Measurements from ENCODE around the gene CIDEC.

CIDEC gene

DNA sequence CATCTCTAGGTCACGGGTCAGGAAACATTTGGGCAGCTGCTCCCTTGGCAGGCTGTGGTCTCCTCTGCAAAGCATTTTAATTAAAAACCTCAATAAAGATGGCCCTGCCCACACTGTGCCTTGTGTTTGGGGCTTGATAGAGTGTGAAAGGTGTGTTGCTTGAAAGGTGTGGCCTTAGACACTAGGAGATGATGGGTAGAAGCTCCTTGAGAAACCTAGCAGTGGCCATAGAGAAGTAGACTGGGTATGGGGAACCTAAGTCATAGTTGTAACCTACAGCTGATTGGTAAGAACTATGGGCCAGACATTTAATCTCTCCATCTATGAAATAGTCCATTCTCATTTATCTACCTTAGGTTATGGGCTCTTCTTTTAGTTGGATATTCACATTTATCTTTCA, 13.7 kb upstream of the CIDEC start:
- no peak overlapping the region for H3K4me3 ChIP-seq
- H3K36me3 ChIP-seq = peaks cover 12 to 19% (median 14%) of the 10 kb centered on the region in 3 donors
- intact Hi-C loops (cut with DNase I; ENCODE audit: low total_unique reads) = no loop called here
- H3K4me1 ChIP-seq = peaks cover 0 to 28% (median 26%) of the 10 kb centered on the region in 4 donors
- no peaks in the 10 kb centered on the region for H3K27me3 ChIP-seq
- no peaks in the 10 kb centered on the region for H3K9me3 ChIP-seq
- DNase-seq = no peak
- peak overlapping the region; percentile 33 for H3K27ac ChIP-seq
- TF ChIP-seq, protein P1, sequence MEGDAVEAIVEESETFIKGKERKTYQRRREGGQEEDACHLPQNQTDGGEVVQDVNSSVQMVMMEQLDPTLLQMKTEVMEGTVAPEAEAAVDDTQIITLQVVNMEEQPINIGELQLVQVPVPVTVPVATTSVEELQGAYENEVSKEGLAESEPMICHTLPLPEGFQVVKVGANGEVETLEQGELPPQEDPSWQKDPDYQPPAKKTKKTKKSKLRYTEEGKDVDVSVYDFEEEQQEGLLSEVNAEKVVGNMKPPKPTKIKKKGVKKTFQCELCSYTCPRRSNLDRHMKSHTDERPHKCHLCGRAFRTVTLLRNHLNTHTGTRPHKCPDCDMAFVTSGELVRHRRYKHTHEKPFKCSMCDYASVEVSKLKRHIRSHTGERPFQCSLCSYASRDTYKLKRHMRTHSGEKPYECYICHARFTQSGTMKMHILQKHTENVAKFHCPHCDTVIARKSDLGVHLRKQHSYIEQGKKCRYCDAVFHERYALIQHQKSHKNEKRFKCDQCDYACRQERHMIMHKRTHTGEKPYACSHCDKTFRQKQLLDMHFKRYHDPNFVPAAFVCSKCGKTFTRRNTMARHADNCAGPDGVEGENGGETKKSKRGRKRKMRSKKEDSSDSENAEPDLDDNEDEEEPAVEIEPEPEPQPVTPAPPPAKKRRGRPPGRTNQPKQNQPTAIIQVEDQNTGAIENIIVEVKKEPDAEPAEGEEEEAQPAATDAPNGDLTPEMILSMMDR (IDR thresholded peaks at IDR 0.05) = no peak

DNA sequence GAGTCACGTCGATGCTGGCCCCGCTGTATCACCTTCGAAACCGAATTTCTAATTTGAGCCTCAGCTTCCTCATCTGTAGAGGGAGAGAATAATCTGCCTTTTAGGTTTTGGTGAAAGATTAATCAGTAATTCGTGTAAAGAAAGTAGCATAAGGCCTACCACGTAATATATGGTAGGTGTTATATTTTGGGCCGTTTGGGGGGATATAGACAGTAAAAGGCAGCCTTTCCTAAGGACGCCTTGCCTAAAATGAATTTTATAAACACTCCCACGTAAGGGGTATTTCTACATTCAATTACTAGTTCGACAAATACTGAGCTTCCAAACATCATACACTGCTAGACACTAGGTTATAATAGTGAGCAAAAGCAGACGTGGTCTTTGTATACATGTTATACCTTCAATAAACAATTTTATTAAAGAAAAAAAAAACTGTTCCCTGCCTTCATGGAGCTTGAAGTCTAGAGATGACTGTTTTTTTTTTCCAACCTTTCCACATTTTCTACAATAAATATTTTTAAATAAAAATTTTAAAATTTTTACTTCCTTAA, 11.1 kb upstream of the CIDEC start:
- Histone ChIP-seq H3K27ac (peak overlapping the region; percentile 92 to 98), H3K9me3 (no peaks in the 10 kb centered on the region), H3K4me1 (peaks cover 0 to 28% (median 21%) of the 10 kb centered on the region in 4 donors), H3K27me3 (no peaks in the 10 kb centered on the region), H3K36me3 (peaks cover 12 to 19% (median 14%) of the 10 kb centered on the region in 3 donors), H3K4me3 (peak overlapping the region; percentile 84 to 95)
- TF ChIP-seq, protein P1 (IDR thresholded peaks at IDR 0.05) = no peak
- DNase-seq = no peak
- intact Hi-C loops (cut with DNase I; ENCODE audit: low total_unique reads) = loop anchor here (2.0 kb wide), 1 partner anchor 24 kb away; no protein-coding TSS in a partner anchor

DNA sequence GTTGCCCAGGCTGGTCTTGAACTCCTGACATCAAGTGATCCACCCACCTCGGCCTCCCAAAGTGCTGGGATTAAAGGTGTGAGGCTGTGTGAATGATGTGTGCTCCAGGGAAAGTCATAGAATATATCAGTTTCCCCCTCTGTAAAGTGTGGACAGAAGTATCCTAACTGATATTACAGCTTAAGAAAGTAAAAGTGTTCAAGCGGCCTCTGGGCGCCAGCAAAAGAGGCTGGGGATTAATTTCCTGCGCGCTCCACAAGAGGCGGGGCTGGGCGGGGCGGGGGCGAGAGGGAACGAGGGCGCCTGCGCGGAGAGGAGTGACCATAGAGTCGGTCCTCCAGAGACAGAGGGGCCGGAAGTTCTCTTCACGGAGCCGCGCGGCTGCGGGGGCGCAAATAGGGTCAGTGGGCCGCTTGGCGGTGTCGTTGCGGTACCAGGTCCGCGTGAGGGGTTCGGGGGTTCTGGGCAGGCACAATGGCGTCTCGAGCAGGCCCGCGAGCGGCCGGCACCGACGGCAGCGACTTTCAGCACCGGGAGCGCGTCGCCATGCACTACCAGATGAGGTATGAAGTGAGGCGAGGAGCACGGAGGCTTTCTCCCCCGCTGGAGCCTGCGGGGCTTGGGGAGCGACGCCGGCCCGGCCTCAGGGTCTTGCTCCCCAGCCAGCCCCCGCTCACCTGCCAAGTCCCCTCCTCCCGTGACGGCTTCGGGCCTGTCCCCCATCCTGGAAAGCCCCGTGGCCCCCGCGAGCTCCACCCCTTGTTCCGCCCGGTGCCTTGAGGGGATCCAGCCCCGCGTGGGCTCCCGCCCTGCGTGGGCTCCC, 10.4 kb upstream of the CIDEC start, which contains the start of gene JAGN1:
Gene JAGN1 (plus strand): TSS at position 362 of the 823 bp plus-strand sequence. CDS start 113 bp downstream, at position 475.
- no peaks in the 10 kb centered on the region for H3K27me3 ChIP-seq
- intact Hi-C loops (cut with DNase I; ENCODE audit: low total_unique reads) = loop anchor here (2.0 kb wide), 1 partner anchor 24 kb away; no protein-coding TSS in a partner anchor
- H3K4me3 ChIP-seq = peak within 1 kb of the TSS; percentile 84 to 95
- TF ChIP-seq, protein P1 (IDR thresholded peaks at IDR 0.05) = peak in 1 of 2 experiments; percentile 7
- H3K9me3 ChIP-seq = no peaks in the 10 kb centered on the region
- peaks cover 12 to 19% (median 14%) of the 10 kb centered on the region in 3 donors for H3K36me3 ChIP-seq
- H3K4me1 ChIP-seq = peaks cover 0 to 28% (median 21%) of the 10 kb centered on the region in 4 donors
- DNase-seq = peak; percentile 84 to 93
- peak within 1 kb of the TSS; percentile 92 to 98 for H3K27ac ChIP-seq

DNA sequence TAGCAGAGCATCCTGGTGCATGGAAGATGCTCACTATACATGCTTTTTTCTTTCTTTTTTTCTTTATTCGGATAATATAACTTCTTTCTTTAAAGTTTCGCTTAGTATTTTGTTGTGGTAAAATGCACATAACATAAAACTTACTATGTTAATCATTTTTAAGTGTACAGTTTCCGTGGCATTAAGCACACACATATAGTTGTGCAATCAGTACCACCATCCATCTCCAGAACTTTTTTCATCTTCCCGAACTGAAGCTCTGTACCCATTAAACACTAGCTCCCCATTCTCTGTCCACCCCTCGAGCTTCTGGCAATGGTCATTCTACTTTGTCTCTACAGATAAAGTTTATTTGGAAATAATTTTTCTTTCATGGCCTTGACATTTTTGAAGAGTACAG, 9.4 kb upstream of the CIDEC start:
- Histone ChIP-seq H3K4me3 (no peak overlapping the region), H3K4me1 (peaks cover 0 to 28% (median 21%) of the 10 kb centered on the region in 4 donors), H3K27ac (peak overlapping the region in 1 of 2 donors; percentile 92), H3K9me3 (no peaks in the 10 kb centered on the region), H3K36me3 (peaks cover 12 to 15% (median 14%) of the 10 kb centered on the region in 3 donors), H3K27me3 (no peaks in the 10 kb centered on the region)
- TF ChIP-seq, protein P1 (IDR thresholded peaks at IDR 0.05) = no peak
- intact Hi-C loops (cut with DNase I; ENCODE audit: low total_unique reads) = no loop called here
- DNase-seq = no peak

DNA sequence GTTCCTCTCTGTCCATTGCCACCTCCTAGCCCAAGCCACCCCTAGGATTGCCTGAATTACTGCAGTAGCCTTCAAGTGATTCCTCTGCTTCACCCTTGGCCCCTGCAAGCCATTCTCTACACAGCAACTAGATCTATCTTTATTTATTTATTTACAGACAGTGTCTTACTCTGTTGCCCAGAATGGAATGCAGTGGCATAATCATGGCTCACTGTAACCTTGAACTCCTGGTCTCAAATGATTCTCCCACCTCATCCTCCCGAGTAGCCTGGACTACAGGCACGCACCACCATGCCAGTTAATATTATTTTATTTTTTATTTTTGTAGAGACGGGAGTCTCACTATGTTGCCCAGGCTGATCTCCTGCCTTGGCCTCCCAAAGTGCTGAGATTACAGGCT, 8.5 kb upstream of the CIDEC start:
- Histone ChIP-seq H3K9me3 (no peaks in the 10 kb centered on the region), H3K27me3 (no peaks in the 10 kb centered on the region), H3K27ac (no peak overlapping the region), H3K4me3 (no peak overlapping the region), H3K36me3 (peaks cover 10 to 12% (median 10%) of the 10 kb centered on the region in 3 donors), H3K4me1 (peaks cover 0 to 21% (median 17%) of the 10 kb centered on the region in 4 donors)
- TF ChIP-seq, protein P1 (IDR thresholded peaks at IDR 0.05) = no peak
- intact Hi-C loops (cut with DNase I; ENCODE audit: low total_unique reads) = no loop called here
- no peak for DNase-seq

All from tibial artery (tissue), 4 donors.